ENCODE data around the gene DUOXA2. TPM values are rescaled to one million over a fixed set of nuclear protein-coding genes. Genes with fewer than 3 reads are reported as not detected.

Gene DUOXA2
- polyA plus RNA-seq, 1 donor (not counting 4 experiments of a cell fraction or from before 2014, with no cell fraction given): not detected

GRCh38 chr15:45164914-45165313, 50.8 kb downstream of the DUOXA2 start:
- Histone ChIP-seq H3K27ac (ENCODE audit: control insufficient read depth, insufficient read depth, low read length) (no peak overlapping the region), H3K9ac (ENCODE audit: control insufficient read depth, extremely low read depth, insufficient read depth, low read length) (no peak overlapping the region), H2AFZ (ENCODE audit: control insufficient read depth, low read length) (no peak overlapping the region), H3K4me1 (ENCODE audit: control insufficient read depth, extremely low read depth, insufficient read depth, low read length) (peaks cover 25% of the 10 kb centered on the region), H3K9me1 (ENCODE audit: control insufficient read depth, extremely low read depth, insufficient read depth, low read length) (peaks cover 2% of the 10 kb centered on the region), H3K79me2 (ENCODE audit: control insufficient read depth, insufficient read depth, low read length) (no peaks in the 10 kb centered on the region), H3K36me3 (ENCODE audit: control insufficient read depth in 2 of 2, extremely low read depth in 1 of 2, insufficient read depth in 2 of 2, low read length in 2 of 2) (peaks cover 16 to 17% of the 10 kb centered on the region in 2 experiments), H4K20me1 (ENCODE audit: control insufficient read depth, extremely low read depth, insufficient read depth, low read length) (no peaks in the 10 kb centered on the region), H3K9me3 (ENCODE audit: control insufficient read depth, low read depth, low read length) (no peaks in the 10 kb centered on the region), H3K27me3 (ENCODE audit: control insufficient read depth, extremely low read depth, insufficient read depth, low read length) (no peaks in the 10 kb centered on the region), H3K4me2 (ENCODE audit: control insufficient read depth, extremely low read depth, insufficient read depth, low read depth, low read length) (no peak overlapping the region), H3K4me3 (ENCODE audit: control insufficient read depth in 2 of 3, extremely low read depth in 1 of 3, insufficient read depth in 2 of 3, low read depth in 1 of 3, low read length in 3 of 3) (no peak overlapping the region)
- DNase-seq (ENCODE audit: low read depth, low spot score) (no peak), FAIRE-seq (no peak)
- dilution Hi-C loops (cut with MboI; ENCODE audit: extremely low pct_ligation_motif_present, low sequenced_read_pairs): no loop called here
- TF ChIP-seq CTCF (optimal IDR thresholded peaks at IDR 0.05 in 1 of 3, IDR thresholded peaks at IDR 0.05 in 1 of 3, conservative IDR thresholded peaks at IDR 0.05 in 1 of 3; ENCODE audit: extremely low read depth in 1 of 3, insufficient read depth in 2 of 3, low read length in 3 of 3) (no peak), EZH2 (IDR thresholded peaks at IDR 0.05; ENCODE audit: low read length) (no peak)

- H4K20me1 ChIP-seq (ENCODE audit: control insufficient read depth, extremely low read depth, insufficient read depth, low read length): no peaks in the 10 kb centered on the region
- H3K79me2 ChIP-seq (ENCODE audit: control insufficient read depth, insufficient read depth, low read length): no peaks in the 10 kb centered on the region
- no peaks in the 10 kb centered on the region for H3K27me3 ChIP-seq (ENCODE audit: control insufficient read depth, extremely low read depth, insufficient read depth, low read length)
- peaks cover 2% of the 10 kb centered on the region for H3K9me1 ChIP-seq (ENCODE audit: control insufficient read depth, extremely low read depth, insufficient read depth, low read length)
- H3K27ac ChIP-seq (ENCODE audit: control insufficient read depth, insufficient read depth, low read length): no peak overlapping the region
- TF ChIP-seq CTCF (optimal IDR thresholded peaks at IDR 0.05 in 1 of 3, IDR thresholded peaks at IDR 0.05 in 1 of 3, conservative IDR thresholded peaks at IDR 0.05 in 1 of 3; ENCODE audit: extremely low read depth in 1 of 3, insufficient read depth in 2 of 3, low read length in 3 of 3) (no peak), EZH2 (IDR thresholded peaks at IDR 0.05; ENCODE audit: low read length) (no peak)
- H3K36me3 ChIP-seq (ENCODE audit: control insufficient read depth in 2 of 2, extremely low read depth in 1 of 2, insufficient read depth in 2 of 2, low read length in 2 of 2): peaks cover 16 to 17% of the 10 kb centered on the region in 2 experiments
- no peaks in the 10 kb centered on the region for H3K9me3 ChIP-seq (ENCODE audit: control insufficient read depth, low read depth, low read length)
- dilution Hi-C loops (cut with MboI; ENCODE audit: extremely low pct_ligation_motif_present, low sequenced_read_pairs): no loop called here
- H2AFZ ChIP-seq (ENCODE audit: control insufficient read depth, low read length): no peak overlapping the region
- no peak for FAIRE-seq
- H3K4me3 ChIP-seq (ENCODE audit: control insufficient read depth in 2 of 3, extremely low read depth in 1 of 3, insufficient read depth in 2 of 3, low read depth in 1 of 3, low read length in 3 of 3): no peak overlapping the region
- H3K9ac ChIP-seq (ENCODE audit: control insufficient read depth, extremely low read depth, insufficient read depth, low read length): no peak overlapping the region
- DNase-seq (ENCODE audit: low read depth, low spot score): no peak
- no peak overlapping the region for H3K4me2 ChIP-seq (ENCODE audit: control insufficient read depth, extremely low read depth, insufficient read depth, low read depth, low read length)
- peaks cover 25% of the 10 kb centered on the region for H3K4me1 ChIP-seq (ENCODE audit: control insufficient read depth, extremely low read depth, insufficient read depth, low read length)
Observed at GRCh38 chr15:45165536-45165935, 51.4 kb downstream of the DUOXA2 start.

Measured in keratinocyte (primary cell).